Left lobe of liver (tissue), 2 donors: ENCODE data around the gene SSPN. TPM values are rescaled to one million over a fixed set of nuclear protein-coding genes. Genes with fewer than 3 reads are reported as not detected.

Experiments used
- ATAC-seq: fragments of 200-7000 bp; cut with Tn5 transposase; one replicate; pipeline ENCODE4 v1.9.1; 2020; ENCODE audit warnings: mild to moderate bottlenecking, moderate library complexity
- DNase-seq: peaks from one replicate; pipeline ENCODE4 v3.0.0-alpha.2; 2020; ENCODE audit warnings: low spot score
- total RNA-seq: library from RNA; stranded (reverse); gene quantifications from one replicate; pipeline ENCODE4 v1.2.1, GENCODE V29; 2021
- donor health status: DM: no; HTN: no; CAD: no; lungs with moderate emphysema.
- donor health status: DM: no; HTN: yes; CAD: no.

Gene SSPN, protein sequence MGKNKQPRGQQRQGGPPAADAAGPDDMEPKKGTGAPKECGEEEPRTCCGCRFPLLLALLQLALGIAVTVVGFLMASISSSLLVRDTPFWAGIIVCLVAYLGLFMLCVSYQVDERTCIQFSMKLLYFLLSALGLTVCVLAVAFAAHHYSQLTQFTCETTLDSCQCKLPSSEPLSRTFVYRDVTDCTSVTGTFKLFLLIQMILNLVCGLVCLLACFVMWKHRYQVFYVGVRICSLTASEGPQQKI
- total RNA-seq: 0.58 TPM

DNA sequence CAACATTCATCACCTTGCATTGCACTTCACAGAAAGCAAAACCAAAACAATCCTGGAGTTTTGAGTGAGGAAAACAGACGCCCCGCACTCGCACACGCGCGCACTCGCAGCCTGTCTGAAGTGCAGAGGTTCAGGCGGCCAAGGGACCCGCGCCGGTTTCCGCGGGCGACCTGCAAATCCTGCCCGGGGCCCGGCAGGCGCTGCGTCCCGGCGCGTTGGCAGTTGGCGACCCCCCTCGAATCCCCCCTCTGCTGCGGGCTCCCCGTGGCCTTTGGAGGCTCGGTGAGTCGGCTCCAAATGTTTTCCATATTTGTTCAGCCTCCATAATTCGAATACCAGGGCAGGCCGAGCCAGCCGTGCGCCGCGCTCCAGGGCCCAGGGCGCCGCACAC is at the start of gene SSPN:
Gene SSPN, plus strand, starts transcription at position 324 of the 391 bp plus-strand sequence. CDS start 100 bp downstream, outside the sequence.
- ATAC-seq (peak; percentile 67), DNase-seq (no peak)

DNA sequence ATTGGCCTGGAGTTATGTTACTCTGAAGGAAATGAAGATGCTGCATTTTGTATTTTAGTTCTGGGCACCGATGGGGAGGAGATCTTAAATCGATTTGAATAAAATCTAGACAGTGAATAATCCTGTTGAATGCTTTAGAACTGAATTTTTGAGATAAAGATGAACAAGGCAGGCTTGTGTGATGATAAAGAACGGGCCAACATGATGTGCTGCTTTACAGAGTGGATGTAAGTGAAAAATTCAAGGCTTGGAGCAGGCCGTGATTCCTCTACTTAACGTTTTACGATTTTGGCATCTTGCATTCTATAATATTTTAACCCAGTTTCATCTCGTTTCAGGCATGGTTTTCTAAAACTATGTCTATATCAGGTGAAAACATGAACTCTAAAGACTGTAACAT is 47.1 kb upstream of the SSPN start:
- ATAC-seq (no peak), DNase-seq (no peak)

DNA sequence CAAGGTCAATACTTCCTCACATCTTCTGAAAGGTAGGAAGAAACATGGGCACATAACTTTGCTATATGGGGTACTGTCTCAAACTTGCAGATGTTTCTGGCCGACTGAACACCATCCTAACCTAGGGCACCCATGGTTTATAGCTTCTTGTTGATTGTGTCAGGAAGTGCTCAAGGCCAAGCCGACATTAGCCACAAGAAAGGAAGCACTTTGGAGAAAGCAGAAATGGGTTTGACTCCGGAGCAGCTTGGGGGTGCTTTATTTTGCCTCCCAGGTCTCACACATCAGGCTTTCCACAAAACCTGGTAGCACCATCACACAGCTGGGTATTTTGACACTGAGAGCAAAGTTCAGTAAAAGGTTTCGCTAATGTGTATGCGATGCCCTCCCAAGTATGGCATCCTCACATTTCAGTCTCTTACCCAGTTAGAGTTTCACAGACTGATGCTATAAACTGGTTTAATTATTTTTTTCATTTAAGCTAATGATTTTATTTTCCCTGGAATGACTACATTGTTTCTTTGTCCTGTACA is 45.3 kb upstream of the SSPN start:
- ATAC-seq (no peak), DNase-seq (no peak)

DNA sequence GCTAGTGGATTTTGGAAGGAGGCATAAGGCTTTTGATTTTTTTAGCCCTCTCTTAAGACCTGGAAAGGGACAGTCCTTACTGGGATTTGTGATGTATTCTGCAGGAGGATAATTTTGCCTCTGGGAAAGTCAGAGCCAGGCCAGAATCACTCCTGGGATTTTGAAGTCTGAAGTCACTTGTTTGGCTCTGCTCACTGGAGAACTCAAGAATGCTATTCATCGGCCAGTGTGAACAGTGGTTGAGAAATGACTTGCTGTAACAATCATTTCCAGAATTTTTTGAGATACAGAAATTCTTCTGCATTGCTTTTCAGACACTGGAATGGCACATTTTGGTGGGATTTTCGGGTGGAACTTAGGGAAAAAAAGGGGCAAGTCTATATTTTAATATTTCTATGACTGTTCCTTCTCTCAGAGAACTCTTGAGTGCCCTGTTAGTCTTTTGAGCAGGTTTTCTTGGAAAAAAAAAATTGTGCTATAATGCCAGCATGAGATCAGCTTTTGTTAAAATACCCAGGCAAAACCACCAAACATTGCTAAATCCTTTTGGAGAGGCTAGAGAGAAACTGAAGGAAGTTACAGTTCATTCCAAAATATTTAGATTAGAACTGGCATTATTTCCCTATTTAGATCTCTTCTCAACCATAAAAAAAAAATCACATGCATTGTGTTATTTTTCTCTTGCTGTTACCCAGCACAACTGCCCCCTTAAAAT is 44.5 kb upstream of the SSPN start:
- ATAC-seq (no peak), DNase-seq (no peak)

DNA sequence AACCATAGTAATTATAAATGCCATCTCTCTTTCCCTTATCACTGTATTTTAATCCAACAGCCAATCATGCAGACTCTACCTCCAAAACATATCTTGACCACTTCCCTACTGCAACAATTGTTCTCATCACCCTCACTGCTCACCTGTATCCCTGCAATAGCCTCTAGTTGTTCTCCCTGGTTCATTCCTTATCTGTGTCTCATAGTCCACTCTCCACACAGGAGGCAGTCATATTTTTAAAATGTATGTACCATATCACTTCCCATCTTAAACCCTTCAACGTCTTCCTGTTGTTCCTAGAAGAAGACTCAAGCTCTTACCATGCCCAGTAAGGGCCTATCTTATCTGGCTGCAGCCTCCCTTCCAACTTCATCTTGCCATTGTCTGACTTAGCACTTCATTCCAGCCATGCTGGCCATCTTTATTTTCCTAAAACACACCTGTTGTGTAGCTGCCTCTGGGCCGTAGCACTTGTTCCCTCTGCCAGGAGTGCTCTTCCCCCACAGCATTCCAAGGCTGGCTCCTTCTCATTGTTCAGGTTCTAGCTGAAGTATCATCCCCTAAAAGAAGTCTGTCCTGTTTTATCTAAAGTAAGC is 42.8 kb upstream of the SSPN start:
- ATAC-seq: no peak

DNA sequence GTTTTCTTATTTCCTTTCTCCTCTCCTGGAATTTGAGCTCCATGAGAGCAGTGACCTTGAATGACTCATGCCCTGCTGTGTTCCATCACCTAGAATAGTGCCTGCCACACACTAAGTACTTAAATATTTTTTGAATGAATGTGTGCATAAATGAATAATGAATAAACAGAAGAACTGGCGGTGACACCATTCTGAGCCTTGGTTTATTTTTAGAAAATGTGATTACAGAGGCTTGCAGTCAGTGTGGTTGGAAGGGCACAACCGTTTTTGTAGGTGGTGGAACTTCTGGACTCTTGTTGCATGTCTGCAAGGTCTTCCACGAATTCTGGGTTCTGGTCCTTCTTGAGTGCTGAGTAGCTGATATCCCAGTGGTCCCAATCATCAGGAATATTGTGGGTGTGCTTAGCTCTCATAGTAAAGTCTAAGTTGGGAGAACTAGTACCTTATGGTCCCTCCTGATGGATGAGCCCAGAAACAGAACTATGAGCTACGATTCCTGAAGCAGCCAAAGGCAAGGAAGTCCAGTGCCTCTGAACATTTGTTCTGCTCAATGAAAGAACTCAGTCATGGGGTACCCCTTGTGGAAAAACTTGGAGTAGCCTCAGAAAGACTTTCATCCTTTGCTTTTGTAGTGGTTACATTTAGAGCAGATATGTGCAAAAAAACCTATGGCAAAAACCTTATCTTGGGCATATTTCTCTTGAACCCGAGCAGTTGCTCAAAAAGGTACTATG is 41.8 kb upstream of the SSPN start:
- no peak for ATAC-seq
- DNase-seq: no peak

More for the DNA sequence above, 42.8 kb upstream of the SSPN start:
- no peak for DNase-seq

DNA sequence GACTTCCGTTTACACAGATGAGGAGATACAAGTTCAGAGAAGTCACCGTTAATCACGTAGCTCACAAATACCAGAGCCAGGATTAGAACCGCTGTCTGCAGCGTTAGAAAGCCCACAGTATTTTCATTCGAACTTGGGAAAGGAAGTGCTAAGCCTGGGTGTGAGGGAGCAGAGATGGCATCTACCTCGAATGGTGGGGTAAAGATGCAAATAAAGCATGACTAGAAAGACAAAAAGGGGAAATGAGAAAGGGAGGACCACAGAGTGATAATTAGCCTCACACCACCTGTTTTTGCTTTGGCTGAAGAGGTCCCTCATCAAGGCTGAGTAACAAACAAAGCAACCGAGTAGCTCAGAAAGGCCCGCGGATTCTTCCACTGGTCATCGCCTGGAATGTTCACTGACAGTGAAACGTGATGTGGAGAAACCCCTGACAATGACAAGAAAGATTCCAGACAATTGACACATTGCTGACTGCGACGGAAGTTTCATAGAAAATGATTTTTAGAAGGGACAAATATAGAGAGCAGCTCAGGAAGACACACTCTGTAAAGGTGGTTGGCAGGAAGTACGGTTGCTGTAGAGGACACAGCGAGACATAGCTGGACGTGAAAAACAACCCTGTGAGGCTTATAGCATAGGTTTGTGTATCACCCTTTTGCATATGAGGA is 39.0 kb upstream of the SSPN start:
- no peak for ATAC-seq

DNA sequence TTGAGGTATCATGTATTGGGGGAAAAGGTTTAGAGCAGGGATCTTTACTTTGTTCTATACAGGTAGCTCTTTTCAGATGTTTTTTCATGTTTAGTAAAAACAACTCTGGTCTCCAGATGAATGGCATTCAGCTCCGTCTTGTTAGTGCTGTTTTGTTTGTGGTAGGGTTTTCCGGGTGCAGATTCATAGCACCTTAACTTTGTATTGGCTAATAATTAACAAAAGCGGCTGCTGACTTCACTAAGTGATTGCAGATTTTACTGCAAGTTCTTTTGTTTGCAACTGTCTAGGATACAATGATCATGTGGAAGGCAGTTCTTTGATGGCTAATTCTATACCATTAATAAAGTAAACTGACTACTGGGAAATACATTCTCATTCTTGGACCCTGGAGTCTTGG is 38.4 kb upstream of the SSPN start:
- no peak for DNase-seq

More for the DNA sequence above, 39.0 kb upstream of the SSPN start:
- DNase-seq: no peak

DNA sequence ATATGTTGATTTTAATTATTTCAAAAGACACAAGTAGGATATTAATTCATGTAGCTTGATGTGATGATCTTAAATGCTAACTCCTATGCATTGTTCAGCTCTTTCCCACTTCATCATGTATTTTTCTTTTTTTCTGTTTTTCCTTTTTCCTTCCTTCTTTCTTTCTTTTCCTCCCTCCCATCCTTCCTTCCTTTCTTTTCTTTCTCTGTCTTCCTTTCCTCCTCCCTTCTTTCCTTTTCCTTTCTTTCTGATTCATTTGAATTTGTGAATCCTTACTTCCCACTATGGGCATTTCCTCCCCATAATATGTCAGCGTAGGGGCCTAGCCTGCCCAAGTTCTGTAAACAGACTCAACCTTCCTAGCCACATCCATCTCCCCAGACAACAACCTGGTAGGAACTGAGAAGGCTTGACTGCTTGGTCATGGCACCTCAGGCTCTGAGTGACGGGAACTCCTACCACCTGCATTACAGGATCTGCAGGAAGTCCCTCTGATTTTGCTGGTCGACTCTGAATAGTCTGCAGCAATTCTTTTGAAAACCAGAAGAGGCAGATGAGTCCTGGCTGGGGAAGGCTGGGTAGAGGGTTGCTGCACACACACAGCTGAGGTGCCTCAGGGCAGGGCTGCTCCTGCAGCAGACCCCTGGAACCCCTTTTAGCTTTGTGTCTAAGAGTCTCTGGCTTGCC is 37.2 kb upstream of the SSPN start:
- DNase-seq (no peak), ATAC-seq (no peak)

More for the DNA sequence above, 38.4 kb upstream of the SSPN start:
- peak; percentile 46 for ATAC-seq

DNA sequence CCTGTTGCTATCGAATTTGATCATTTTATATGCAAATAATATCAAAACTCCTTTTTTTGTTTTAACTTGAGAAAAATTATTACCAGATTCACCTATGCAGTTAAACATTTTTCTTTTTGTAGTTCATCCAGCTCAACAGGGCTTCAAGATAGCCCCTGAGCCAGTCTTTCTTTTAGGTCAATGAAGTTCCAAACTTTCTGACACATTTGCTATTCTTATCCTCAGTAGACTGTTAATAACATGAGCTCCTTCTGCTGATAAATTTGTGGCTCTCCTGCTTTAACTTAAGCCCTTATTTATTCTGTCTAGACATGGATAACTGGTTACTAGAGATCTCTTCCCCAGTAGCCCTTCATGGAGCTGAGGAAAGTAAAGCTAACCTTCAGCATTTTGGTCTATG is 33.2 kb upstream of the SSPN start:
- no peak for DNase-seq

DNA sequence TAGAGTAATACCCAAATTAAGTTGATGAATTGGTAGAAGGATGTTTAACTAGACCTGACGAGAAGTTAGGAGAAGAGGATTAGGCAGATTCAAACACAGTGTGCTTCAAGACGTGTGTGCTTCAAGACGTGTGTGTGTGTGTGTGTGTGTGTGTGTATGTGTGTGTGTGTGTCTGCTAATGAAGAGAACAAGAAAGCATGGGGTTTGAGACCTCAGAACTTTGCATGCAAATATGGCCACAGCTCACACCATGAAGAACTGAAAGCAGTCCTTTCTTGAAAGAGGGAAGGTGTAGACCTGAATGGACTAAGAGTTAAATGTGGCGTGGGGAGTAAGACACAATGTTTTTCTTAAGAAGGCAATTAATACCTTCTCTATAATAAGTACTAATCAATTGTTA is 32.5 kb upstream of the SSPN start:
- no peak for DNase-seq
- ATAC-seq: no peak

More for the DNA sequence above, 33.2 kb upstream of the SSPN start:
- ATAC-seq: no peak

DNA sequence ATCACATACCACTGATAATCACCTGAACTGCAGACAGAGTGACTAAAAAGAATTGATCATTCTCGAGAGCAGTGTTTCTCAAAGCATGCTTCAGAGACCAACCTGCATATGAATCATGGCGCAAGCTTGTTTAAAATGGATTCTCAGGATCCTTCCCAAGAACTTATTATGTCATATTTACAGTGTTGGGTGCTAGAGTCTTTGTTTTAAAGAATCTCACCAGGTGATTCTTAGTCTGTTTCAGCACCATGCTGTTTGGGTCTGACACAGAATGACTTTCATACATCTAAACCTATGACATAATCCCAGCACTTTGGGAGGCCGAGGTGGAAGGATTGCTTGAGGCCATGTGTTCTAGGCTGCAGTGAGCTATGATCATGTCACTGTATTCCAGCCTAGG is 31.3 kb upstream of the SSPN start:
- ATAC-seq: no peak
- no peak for DNase-seq

DNA sequence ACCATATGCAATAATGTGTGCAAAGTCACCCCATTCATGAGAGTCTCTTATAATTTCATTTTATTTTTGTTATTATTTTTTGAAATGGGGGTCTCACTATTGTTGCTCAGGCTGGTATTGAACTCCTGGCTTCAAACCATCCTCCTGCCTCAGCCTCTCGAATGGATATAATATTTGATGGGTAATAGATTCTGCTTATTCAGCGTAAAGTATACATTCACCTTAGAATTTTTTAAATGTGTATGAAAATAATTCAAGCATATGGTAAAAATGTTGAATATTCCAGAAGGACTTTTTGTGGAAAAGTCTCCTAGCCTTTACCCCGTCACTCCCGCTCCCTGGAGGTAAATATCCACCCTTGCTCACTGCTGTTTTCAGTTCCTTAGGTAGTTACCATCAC is 23.4 kb upstream of the SSPN start:
- no peak for DNase-seq
- ATAC-seq: no peak

DNA sequence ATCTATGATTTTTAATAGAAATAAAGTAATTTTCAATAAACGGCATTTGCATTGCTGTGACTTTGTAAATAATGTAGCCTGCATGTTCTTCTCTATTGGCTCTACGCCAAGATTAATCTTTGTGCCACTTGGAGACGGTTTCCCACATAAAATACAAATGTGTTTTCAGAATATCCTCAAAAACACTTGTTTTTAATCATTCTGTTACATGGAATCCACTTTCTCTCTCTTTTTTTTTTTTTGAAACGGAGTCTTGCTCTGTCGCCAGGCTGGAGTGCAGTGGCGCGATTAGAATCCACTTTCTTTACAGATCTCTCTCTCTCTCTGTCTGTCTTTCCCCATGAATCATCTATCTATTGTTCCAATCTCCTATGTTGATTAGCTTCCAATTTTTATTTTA is 22.8 kb upstream of the SSPN start:
- no peak for ATAC-seq

DNA sequence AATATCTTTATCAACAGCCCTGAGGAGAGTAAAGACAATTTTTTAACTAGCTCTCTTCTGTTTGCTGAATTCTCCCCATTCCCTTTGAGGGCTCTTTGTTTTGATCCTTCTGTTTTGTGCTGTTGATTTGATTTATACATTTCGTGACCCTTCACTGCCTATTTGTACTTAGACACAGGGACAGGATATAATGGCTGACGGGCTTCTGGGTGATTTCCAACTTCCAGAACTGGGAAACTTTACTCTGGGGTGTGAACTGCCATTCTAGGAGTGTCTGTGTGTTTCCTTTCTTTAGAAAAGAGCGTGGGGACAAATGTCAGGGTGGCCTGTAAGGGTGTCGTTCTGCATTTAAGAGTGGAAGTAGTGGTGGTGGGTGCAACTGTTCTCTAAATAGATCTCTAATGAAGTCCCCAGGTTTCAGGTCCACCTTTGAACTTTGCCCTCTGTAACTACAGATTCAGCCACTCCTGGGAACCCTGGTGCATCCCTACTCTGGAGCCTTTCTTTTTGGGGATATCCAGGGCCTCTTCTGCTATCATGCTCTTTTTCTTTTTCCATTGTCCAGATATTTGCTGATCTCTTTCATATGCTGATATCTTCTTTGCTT is 22.3 kb upstream of the SSPN start:
- ATAC-seq (no peak), DNase-seq (no peak)

More for the DNA sequence above, 22.8 kb upstream of the SSPN start:
- DNase-seq: no peak

DNA sequence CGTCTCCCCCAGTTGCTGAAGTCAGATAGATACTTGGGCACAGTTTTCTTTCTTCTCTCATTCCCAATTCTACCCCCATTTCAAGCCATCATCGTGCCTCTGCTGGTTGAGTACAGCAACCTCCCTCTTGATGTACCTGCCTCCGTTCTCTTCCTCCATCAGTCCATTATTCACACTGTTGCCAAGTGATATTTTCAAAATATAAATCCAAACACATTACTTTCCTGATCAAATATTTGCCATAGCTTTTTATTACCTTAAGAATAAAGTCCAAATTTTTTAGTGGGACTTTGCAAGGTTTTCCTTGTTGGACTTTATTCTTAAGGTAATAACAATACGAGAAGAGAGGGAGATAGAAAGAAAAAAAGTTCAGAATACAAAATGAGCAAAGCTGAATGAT is 18.6 kb upstream of the SSPN start:
- DNase-seq (no peak), ATAC-seq (no peak)

DNA sequence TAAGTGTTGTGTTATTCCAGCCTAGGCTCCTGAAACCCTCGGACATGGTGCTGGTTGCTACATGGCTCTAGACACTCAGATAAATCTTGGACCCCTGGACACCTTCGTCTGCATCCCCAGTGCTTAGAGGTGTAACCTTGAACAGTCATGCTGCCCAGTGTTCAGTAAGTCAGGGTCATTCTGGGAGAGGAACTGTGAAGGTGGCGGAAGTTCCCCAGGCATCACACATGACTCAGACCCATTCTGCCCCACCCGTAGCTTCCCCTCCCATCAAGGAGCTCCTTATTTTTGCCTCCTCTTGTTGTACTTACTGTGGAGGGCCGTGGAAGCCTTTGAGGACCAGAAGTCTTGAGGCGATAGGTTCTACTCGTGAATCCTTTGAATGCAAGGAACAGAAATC is 18.1 kb upstream of the SSPN start:
- no peak for DNase-seq
- no peak for ATAC-seq

DNA sequence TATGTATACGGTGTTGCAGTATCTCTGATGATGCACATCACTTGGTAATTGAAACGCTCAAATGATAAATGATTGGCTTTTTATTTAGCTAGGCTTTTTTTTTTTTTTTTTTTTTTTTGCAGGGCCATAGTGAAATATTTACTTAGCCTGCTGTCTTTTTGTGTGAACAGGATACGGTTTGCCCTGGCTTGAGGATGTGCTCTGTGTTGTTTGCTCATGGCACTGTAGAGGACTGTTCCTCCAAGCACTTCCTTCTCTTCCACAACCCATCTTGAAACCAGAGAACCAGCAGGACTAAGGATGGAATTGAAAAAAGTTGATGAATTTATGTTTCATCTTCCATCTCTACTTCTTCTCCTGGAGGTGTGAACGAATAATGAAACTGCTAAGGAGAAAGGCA is 15.5 kb upstream of the SSPN start:
- ATAC-seq (no peak), DNase-seq (no peak)

DNA sequence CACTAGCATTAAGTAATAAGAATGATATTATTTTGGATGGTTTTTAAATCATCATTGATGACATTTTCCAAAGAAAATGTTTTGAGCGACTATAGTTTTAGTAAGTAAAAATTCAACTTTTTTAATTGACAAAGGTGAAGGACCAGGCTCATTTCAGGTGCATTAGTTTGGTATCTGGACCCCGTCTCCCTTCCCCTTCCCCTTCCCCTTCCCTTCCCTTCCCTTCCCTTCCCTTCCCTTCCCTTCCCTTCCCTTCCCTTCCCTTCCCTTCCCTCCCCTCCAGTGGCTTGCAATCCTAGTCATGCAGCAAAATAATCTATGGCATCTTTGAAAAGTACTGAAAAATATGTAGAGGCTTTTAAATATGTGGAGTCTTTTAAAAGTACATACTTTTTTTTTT is 13.0 kb upstream of the SSPN start:
- DNase-seq (no peak), ATAC-seq (no peak)
